ENCODE measurements around the gene UBE2E2.
"Not testable (repeated sequence)": the region's sequence is repeated elsewhere in the genome, so short reads cannot be mapped to it uniquely, and the experiment has no call there.

Gene UBE2E2

DNA sequence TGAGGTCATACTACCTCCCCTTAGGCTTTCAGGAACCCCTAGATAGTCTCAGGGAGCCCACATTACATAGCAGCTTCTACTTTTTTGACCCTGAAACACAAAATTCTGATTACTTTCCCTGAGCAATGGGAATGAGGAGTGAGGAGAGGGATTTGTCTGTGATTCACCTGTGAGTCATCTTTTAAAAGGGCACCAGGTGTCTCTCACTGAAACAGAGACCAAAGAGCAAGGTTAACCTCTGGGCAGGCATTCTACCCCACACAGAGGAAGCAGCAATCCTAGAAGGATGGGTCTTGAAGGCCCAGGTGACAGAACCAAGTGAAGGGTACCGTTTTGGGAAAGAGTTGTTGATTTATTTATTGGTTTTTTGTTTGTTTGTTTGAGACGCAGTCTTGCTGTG lies 31.1 kb upstream of the UBE2E2 start:
- TF ChIP-seq, protein P1, sequence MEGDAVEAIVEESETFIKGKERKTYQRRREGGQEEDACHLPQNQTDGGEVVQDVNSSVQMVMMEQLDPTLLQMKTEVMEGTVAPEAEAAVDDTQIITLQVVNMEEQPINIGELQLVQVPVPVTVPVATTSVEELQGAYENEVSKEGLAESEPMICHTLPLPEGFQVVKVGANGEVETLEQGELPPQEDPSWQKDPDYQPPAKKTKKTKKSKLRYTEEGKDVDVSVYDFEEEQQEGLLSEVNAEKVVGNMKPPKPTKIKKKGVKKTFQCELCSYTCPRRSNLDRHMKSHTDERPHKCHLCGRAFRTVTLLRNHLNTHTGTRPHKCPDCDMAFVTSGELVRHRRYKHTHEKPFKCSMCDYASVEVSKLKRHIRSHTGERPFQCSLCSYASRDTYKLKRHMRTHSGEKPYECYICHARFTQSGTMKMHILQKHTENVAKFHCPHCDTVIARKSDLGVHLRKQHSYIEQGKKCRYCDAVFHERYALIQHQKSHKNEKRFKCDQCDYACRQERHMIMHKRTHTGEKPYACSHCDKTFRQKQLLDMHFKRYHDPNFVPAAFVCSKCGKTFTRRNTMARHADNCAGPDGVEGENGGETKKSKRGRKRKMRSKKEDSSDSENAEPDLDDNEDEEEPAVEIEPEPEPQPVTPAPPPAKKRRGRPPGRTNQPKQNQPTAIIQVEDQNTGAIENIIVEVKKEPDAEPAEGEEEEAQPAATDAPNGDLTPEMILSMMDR (IDR thresholded peaks at IDR 0.05; ENCODE audit: low read depth, low read length, missing control alignments): no peak
- no peak overlapping the region for H3K4me3 ChIP-seq (ENCODE audit: low read depth, low read length)
- no peak for DNase-seq (ENCODE audit: low read depth)

DNA sequence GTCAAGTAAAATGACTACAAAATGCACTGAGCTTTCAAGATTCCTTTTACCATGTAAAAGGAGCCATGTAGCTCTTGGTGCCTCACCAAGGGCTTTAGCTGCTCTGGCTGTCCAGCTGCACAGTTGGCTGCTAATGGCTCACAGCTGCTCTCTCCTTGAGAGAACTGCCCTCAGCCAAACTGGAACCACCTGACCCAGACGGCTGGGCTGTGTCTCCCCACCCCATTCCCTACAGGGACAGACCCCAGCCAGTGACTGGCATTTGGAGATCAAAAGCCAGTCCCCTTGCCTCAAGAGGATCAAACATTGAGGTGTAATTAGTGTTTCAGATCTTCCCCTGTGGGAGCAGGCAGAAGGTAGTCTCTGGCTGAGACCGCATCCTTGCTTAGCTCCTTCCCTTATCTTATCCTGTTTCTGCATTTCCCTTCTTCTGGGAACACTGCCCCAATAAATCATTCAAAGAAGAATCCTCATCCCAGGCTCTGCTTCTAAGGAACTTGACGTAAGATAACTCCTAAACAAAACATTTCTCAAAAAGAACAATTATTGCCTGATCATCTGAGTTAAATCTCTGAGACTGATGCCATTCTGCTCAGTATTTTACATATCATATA lies 28.6 kb upstream of the UBE2E2 start:
- no peak for DNase-seq (ENCODE audit: low read depth)

DNA sequence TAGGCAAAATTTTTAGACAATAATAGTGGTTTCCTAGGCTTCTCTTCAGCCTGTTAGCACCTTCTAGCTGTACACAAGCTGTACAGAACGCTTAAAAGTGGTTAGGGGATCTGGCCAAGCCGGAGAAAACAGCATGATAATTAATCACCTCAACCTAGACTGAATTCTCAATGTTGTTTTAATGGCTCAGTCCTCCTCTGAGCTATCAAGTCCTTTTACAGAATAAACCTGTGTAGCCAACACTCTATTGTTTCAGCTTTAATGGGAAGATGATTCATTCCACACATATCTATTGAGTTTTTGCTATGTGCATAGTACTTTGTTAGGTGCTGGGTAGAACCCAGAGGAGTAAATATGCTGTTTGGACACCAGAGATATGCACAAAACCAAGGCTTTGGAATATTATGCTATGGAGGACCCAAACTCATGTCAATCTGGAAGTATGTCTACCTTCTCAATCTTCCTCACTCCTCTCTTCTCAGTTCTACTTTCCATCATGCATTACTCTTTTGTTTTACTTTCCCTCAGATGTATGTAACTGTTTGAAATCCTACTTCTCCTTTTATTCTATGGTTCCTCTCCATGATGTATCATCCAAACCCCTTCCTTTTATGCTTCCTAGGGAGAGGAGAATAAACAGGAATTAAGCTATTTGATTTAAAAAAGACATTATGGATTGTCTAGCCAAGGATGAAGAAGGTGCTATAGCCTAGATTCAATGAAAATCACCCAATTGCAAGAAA lies 27.6 kb upstream of the UBE2E2 start:
- H3K4me3 ChIP-seq (ENCODE audit: low read depth, low read length): no peak overlapping the region
- TF ChIP-seq, protein P1 (IDR thresholded peaks at IDR 0.05; ENCODE audit: low read depth, low read length, missing control alignments): no peak
- DNase-seq (ENCODE audit: low read depth): no peak

More for the DNA sequence above, 28.6 kb upstream of the UBE2E2 start:
- TF ChIP-seq, protein P1 (IDR thresholded peaks at IDR 0.05; ENCODE audit: low read depth, low read length, missing control alignments): no peak
- H3K4me3 ChIP-seq (ENCODE audit: low read depth, low read length): no peak overlapping the region

DNA sequence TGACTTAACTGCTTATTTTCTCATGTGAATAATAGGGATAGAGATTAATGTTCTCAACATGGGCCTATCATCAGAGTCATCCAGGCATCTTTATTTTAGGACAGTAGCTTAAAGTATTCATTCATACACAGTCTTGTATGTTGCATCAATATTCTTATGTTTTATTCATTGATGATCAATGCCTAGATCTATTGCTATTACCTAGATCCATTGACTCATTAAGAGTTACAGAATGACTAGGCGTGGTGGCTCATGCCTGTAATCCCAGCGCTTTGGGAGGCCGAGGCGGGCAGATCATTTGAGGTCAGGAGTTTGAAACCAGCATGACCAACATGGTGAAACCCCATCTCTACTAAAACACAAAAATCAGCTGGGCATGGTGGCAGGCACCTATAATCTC lies 26.3 kb upstream of the UBE2E2 start:
- not testable (repeated sequence) for H3K4me3 ChIP-seq (ENCODE audit: low read depth, low read length); DNase-seq (ENCODE audit: low read depth)

DNA sequence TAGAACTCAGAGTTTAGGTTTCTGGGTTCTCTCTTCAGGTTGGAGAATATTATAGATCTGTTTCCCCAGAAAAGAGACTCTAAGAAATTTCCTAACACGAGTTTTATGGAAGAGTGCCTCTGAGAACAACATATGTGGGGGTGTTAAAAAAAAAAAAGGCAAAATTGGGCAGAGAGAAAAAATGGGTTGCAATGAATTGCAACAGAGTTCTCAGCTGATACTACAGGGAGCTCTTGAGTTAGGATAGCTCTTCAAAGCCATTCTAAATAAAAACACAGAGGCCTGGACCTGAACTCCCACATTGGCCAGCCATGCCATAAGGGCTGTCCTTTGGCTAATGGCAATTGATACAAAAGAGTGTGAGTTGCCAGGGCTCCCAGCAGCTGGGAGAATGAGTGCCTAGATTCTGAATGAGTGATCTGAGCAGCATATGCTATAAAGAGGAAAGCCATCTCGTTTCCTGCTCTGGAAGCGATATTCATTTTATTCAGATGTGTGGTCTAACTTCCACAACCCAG lies 20.1 kb upstream of the UBE2E2 start:
- TF ChIP-seq, protein P1 (IDR thresholded peaks at IDR 0.05; ENCODE audit: low read depth, low read length, missing control alignments): no peak
- H3K4me3 ChIP-seq (ENCODE audit: low read depth, low read length): no peak overlapping the region
- DNase-seq (ENCODE audit: low read depth): no peak

DNA sequence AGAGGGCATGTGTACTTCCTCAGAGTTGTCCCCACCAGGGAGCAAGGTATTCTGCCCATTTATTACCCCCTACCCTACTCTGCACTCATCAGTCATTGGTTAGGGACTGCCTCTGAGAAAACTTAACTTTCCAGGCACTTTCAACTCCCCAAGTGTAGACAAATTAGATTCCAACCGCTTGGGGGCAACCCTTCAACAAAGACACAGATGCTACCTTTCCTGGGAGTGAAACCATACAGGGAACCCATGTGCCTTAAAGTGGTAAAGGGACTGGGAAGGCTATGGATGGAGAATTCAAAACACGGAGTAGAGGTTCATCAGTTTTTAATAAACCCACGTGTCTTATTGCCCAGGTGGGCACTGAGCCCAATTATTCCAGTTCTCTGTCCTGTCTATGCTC lies 19.4 kb upstream of the UBE2E2 start:
- no peak overlapping the region for H3K4me3 ChIP-seq (ENCODE audit: low read depth, low read length)
- TF ChIP-seq, protein P1 (IDR thresholded peaks at IDR 0.05; ENCODE audit: low read depth, low read length, missing control alignments): peak; percentile 47
- DNase-seq (ENCODE audit: low read depth): no peak

DNA sequence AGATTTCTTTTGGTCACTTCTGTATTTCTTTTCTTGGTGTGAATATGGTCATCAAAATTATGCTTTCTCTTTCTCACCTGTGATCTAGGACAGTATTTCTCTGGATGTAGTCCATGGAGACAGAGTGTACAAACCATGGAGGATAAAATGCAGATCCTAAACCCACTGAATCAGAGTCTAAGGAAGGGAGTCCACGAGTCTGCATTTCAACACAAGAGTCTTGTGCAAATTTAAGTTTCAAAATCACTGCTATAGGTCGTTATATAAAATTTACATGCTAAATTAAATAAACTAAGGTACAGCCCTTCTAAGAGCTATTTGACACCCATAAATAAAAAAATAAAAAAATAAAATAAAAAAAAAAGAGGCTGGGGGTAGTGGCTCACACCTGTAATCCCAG lies 17.3 kb upstream of the UBE2E2 start:
- H3K4me3 ChIP-seq (ENCODE audit: low read depth, low read length): no peak overlapping the region
- no peak for DNase-seq (ENCODE audit: low read depth)
- TF ChIP-seq, protein P1 (IDR thresholded peaks at IDR 0.05; ENCODE audit: low read depth, low read length, missing control alignments): no peak
